Left colon (tissue), 2 donors: Measurements from ENCODE around the gene MSRB1. TPM values are rescaled to one million over a fixed set of nuclear protein-coding genes. Genes with fewer than 3 reads are reported as not detected.

Experiments
- ATAC-seq: fragments of 200-7000 bp; cut with Tn5 transposase; one replicate; pipeline ENCODE4 v1.9.1; 2020; ENCODE audit warnings: mild to moderate bottlenecking, moderate library complexity
- DNase-seq, 2 donors: peaks; one replicate each; pipeline ENCODE4 v3.0.0-alpha.2; 2020
- intact Hi-C, 2 donors: fragments of 100-400 bp; cut with DNase I in 1 of 2; cut with micrococcal nuclease in 1 of 2; formaldehyde crosslinking; loops; one replicate each; pipeline versions ENCODE4 v1.11.2 to v1.14.0; 2022; cut with DNase I, micrococcal nuclease
- total RNA-seq, 2 donors: library from RNA; stranded (reverse); fragmentation: NEBNext Ultra II Directional; extraction: Animal tissue kit (Norgen Biotek cat#: 25700); gene quantifications; one replicate each; pipeline ENCODE4 v1.2.1, GENCODE V29; 2021
- donor health status: DM: no; HTN: no; CAD: no.
- donor health status: DM: yes; HTN: yes; CAD: no.

MSRB1 gene
- total RNA-seq, 2 donors from 2014 or later: 46.0 to 46.6 TPM

DNA sequence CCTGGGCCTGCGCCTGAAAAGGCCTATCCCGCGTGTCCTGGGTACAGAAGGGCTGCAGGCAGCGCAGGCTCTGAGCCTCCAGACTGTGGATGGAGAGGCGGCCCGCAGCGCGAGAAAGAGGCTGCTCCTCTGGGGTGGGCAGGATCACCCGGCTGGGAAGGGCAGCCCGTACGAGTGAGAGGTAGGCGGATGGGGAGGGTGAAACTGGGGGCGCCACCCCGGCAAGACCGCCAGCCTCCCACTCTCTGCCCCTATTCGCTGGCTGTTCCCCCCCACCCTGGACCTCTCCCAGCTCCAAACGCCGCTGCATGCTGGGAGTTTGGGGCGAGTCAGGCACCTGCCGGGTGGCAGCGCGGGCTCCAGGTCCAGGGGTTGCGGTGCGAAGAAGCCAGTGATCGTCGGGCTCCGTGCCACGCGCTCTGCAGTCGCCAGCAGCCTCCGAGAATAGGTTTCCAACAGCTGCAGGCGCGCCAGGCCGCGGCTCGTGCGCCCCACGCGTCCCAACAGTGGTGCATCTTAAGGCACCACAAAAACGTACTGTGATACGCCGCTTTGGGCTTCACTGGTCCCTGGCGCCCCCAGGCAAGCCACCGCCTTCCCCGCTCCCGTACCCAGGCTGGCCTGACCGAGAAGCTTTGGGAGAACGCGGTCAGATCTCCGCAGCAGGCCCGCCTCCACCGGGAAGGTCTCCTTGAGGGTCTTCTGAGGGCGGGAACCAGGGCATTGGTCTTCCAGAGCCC is 37.2 kb upstream of the MSRB1 start:
- ATAC-seq (peak; percentile 6), DNase-seq (peak in 1 of 2 donors; percentile 60)
- intact Hi-C loops: no loop called here

- DNase-seq (peak; percentile 90 to 92), ATAC-seq (peak; percentile 57)
- intact Hi-C loops: no loop called here
These were observed 36.5 kb upstream of the MSRB1 start for GRCh38 chr16:1979271-1980029.

- DNase-seq (peak in 1 of 2 donors; percentile 32), ATAC-seq (peak; percentile 0)
- intact Hi-C loops: no loop called here
These were observed 35.6 kb upstream of the MSRB1 start for GRCh38 chr16:1978476-1979120.

GRCh38 chr16:1977875-1978268 is 34.9 kb upstream of the MSRB1 start:
- ATAC-seq (no peak), DNase-seq (no peak)
- intact Hi-C loops: no loop called here

DNA sequence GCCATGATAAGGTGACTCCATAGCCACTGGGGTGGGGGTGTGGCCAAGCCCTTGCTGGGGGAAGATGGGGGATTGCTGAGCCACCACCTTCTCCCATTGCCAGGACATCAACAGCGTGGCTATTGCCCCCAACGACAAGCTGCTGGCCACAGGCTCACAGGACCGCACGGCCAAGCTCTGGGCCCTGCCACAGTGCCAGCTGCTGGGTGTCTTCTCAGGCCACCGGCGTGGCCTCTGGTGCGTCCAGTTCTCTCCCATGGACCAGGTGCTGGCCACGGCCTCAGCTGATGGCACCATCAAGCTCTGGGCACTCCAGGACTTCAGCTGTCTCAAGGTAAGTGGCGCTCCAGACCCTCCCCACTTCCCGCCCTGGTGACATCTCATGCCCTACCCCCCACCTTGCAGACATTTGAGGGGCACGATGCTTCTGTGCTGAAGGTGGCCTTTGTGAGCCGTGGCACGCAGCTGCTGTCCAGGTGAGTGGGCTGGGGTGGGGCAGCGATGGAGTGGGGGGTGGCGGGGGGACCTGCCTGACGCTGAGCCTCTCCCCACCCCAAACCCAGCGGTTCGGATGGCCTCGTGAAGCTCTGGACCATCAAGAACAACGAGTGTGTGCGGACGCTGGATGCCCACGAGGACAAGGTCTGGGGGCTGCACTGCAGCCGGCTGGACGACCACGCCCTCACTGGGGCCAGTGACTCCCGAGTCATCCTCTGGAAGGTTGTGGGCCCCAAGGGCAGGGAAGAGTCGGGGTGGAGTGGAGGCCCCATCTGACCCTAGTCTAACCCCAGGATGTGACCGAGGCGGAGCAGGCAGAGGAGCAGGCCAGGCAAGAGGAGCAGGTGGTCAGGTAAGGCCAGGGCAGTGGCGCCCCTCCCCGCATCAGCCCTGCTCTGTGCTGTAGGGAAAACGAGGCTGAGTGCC is 34.2 kb upstream of the MSRB1 start:
- ATAC-seq: no peak
- intact Hi-C loops: no loop called here
- DNase-seq: peak in 1 of 2 donors; percentile 9

GRCh38 chr16:1976216-1976520 is 33.2 kb upstream of the MSRB1 start:
- ATAC-seq: no peak
- DNase-seq: no peak
- intact Hi-C loops: no loop called here

- ATAC-seq (no peak), DNase-seq (peak in 1 of 2 donors; percentile 5)
- intact Hi-C loops: no loop called here
These were observed 32.6 kb upstream of the MSRB1 start for GRCh38 chr16:1975432-1976215.

GRCh38 chr16:1974157-1975070 is 31.4 kb upstream of the MSRB1 start:
- no peak for ATAC-seq
- intact Hi-C loops: no loop called here
- DNase-seq: no peak

GRCh38 chr16:1973461-1974156 is 30.6 kb upstream of the MSRB1 start:
- no peak for ATAC-seq
- intact Hi-C loops: no loop called here
- DNase-seq: no peak

- DNase-seq (peak in 1 of 2 donors; percentile 43), ATAC-seq (peak; percentile 39)
- intact Hi-C loops: no loop called here
These were observed 29.5 kb upstream of the MSRB1 start for GRCh38 chr16:1972490-1972877.

GRCh38 chr16:1971796-1972489 is 28.9 kb upstream of the MSRB1 start, which contains the start of gene TBL3:
Gene TBL3, plus strand, starts transcription at chr16:1972053. Its CDS starts 112 bp downstream, at chr16:1972165.
- peak; percentile 91 for ATAC-seq
- peak; percentile 92 to 93 for DNase-seq
- intact Hi-C loops: no loop called here

DNA sequence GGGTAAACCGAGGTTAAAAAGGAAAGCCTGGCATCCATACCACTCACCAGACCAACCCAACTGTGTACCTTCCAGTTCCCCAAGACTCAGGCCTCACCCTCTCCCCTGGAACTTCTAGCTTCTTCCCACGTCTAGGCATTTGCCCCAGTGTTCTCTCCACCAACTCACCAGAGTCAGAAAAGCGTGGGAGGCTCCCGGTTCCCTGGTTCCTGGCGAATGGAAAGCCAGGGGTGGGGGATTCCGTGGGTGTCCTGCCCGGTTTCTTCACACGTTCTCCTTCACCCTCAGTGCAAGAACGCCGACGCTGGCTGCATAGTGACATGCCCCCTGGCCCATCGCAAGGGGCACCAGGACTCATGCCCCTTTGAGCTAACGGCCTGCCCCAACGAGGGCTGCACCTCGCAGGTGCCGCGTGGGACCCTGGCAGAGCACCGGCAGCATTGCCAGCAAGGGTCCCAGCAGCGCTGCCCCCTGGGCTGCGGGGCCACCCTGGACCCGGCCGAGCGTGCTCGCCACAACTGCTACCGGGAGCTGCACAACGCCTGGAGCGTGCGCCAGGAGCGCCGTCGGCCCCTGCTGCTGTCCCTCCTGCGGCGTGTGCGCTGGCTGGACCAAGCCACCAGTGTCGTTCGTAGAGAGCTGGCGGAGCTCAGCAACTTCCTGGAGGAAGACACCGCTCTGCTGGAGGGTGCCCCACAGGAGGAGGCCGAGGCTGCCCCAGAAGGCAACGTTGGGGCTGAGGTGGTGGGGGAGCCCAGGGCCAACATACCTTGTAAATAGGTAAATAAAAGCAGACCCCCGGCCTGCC is 25.4 kb upstream of the MSRB1 start:
- ATAC-seq (no peak), DNase-seq (peak in 1 of 2 donors; percentile 10)
- intact Hi-C loops: no loop called here

- intact Hi-C loops: no loop called here
- DNase-seq (peak in 1 of 2 donors; percentile 6), ATAC-seq (no peak)
These were observed 23.5 kb upstream of the MSRB1 start, which contains the start of gene RNF151 for GRCh38 chr16:1966460-1966859. Gene RNF151, plus strand, starts transcription at chr16:1966856. Its CDS starts 26 bp downstream, at chr16:1966882.

DNA sequence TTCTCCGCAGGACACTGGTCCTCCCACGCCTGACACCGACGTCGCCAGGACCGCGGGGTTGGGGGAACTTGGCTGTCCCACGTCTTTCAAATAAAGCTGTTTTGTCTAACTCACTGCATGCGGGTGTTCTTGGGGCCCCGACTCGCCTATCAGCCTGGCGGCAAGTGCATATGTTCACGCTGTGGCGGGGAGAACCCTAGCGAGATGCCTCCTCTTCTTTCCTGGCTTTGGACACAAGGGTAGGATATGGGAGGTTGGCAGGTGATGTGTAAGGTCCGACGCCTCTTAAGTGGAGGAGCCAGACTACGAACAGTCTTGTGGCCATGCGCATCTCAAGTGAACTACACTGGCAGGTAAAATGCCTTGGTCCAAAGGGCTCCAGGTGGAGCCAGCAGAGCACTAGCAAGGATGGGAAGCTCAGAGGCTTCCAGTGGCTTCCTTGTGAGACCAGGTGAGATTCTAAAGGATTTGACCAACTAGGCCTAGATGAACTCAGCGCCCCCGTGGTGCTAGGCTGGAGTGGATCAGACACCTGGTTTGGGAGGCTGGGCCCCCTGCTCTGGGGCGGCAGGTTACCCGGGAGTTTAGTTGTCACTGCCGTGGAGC is 22.5 kb upstream of the MSRB1 start:
- DNase-seq (peak in 1 of 2 donors; percentile 34), ATAC-seq (peak; percentile 39)
- intact Hi-C loops: no loop called here
